ENCODE results near the gene HES3.

HES3 gene

GRCh38 chr1:6281511-6282402 is 37.8 kb downstream of the HES3 start:
- DNase-seq, result no peak

- no peak for DNase-seq
These were observed 38.7 kb downstream of the HES3 start for GRCh38 chr1:6282577-6283270.

GRCh38 chr1:6285336-6285735 is 41.4 kb downstream of the HES3 start:
- DNase-seq, result no peak

- no peak for DNase-seq
These were observed 42.3 kb downstream of the HES3 start for GRCh38 chr1:6286266-6286665.

GRCh38 chr1:6287029-6287428 is 43.0 kb downstream of the HES3 start:
- DNase-seq, result no peak

GRCh38 chr1:6287431-6287886 is 43.5 kb downstream of the HES3 start:
- no peak for DNase-seq

- DNase-seq, result no peak
These were observed 44.0 kb downstream of the HES3 start for GRCh38 chr1:6288026-6288425.

- no peak for DNase-seq
These were observed 44.7 kb downstream of the HES3 start for GRCh38 chr1:6288665-6289064.

- no peak for DNase-seq
These were observed 48.1 kb downstream of the HES3 start for GRCh38 chr1:6292102-6292501.

GRCh38 chr1:6294080-6294889 is 50.3 kb downstream of the HES3 start:
- no peak for DNase-seq

GRCh38 chr1:6294890-6295556 is 51.0 kb downstream of the HES3 start:
- no peak for DNase-seq

Data from NCI-H748 treated with DMSO at 0.1 percent for 48 hours (cell line).